Measurements from ENCODE around the gene PRADC1.

Gene PRADC1

DNA sequence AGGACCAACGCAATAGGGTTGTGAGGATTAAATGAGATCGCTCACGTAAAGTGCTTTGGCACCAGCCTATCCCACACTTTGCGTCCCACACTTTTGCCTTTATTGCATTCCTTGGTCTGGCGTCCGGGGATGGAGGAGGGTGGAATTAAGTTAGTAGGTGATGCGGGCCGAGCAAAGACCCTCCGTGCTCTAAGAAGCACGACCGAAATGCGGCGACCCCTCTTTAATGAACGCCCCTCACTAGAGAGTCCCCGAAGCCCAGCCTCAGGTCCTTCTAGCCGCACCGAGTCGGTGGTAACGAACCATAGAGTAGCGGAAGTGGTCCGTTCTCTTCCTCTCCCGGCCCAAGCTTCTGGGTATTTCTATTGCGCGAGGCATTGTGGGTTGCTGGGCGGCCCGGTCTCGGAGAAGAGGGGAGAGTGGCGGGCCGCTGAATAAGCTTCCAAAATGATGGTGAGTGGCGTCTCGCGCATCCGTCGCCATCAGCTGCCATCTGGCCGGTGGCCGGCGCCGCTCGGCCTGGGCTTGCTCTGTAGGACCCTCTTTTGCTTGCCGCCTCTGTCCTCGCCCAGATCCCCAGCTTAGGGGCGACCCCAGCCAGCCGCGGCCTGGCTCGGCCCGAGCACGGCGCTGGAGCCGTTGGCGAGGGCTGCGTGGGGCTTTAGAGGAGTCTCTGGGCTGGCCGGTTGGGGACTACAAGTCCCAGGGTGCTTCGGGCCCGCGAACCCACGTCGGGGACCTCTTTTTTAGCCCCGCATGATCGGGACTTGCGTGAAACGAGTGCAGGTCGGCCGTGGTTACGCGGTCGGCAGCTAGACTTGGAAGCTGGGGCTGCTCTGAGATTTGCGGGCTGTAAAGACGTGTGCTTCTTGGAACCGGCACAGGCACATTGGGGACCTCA is 1.1 kb upstream of the PRADC1 start, which contains the start of gene CCT7:
Gene CCT7 (plus strand): TSS at position 377 of the 901 bp plus-strand sequence. CDS start 71 bp downstream, at position 448.
- peak; percentile 79 to 91 for DNase-seq

DNA sequence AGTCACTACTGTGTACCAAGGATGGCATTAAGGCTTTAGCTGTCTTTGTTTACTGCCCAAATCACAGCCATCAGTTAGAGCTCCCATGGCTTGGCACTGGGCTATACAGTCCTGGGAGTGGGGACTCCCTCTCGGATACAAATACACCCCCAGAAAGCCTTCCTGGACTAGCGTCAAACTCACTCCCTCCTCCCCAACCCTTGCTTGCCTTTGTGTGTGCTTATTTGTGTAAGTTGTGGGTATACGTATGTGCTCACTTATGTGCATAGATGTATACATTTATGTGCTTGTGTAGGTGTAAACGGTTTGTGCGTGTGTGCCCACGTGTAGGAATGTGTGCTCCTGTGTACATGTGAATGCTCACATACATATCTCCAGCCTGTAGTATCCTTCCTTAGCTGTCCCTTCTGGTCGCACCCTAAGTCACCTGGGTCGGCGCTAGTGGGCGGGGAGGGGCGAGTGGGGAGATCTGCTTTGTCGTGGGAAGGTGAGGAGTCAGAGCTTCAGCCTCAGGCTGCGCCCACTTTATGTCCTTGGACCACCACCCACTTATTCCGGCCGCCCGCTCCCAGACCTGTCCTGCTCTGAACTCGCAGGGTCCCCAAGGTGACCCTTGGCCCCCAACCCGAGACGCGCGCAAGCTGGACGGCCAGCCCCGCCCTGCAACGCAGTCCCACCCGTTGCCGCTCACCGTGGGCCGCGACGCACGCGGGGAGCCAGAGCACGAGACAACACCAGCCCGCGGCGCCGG is 461 bp downstream of the PRADC1 start:
- DNase-seq, result peak in 1 of 2 experiments; percentile 26

DNA sequence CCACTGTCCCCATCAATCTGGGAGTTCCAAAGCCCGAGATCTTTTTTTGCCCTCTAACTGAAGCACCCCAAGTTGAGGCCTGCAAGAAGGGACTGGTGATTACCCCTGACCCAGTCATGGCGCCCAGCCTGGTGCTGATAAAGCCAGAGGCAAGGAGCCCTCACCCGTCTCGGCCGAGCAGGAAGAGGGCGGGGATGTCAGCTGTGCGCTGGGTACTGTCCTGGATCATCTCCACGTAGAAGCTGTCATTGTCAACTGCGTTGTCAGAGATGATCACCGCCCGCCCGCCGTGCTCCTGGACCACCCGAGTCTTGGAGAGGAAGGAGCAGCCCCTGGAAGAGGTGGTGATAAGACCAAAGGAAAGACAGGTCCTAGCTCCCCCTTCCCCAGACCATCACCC is 4.4 kb downstream of the PRADC1 start:
- DNase-seq, result no peak

DNA sequence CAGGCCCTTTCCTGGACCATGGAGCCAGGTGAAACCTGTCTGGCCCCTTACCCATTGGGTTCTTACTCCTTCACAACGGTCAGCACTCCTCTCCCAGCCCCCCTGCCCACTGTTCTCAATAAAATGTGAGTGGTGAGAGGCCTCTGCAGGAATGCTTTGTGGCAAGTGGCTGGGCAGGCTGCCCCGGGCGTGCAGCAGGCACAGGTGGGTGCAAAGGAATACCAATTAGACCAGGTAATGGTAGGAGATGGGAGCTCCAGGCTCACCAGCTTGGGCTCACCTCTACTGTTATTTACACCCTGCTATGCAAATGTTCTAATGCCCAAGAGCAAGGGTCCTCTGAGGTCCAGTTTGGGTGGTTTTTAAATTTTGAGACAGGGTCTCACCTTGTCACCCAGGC is 6.0 kb downstream of the PRADC1 start:
- no peak for DNase-seq

DNA sequence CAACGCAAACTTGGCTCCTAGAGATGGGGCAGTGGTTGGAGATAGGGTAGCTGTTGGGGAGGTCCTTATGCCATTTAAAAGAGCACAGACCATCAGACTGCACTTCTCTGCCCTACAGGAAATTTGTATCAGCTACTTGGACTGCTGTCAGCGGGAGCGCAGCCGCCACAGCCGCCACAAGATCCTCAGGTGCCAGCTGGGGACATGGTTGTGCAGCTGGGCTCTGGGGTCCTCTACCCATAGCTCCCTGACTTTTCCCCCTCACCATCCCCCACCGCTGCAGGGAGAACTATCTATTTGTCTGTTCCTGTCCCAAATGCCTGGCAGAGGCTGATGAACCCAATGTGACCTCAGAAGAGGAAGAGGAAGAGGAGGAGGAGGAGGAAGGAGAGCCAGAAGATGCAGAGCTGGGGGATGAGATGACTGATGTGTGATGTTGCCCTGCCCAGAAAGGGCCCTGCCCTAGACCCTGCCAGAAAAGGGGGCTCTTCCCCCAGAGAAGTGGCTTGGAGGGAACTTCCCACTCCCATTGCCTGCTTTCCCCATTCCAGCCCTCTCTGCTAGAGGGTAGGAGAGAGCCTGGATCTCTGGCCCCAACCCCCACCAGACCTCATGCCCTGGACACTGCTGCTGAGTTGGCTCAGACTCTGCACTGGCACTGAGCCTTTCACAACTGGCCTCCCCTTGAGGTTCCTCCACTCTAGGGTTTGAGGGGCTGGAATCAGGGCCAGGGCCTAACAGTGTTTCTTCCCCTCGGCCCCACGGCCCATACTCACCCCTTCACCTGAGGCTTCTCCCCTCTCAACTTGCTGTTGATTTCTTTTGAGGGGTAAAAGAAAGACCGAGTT is 7.3 kb downstream of the PRADC1 start:
- DNase-seq, result no peak

DNA sequence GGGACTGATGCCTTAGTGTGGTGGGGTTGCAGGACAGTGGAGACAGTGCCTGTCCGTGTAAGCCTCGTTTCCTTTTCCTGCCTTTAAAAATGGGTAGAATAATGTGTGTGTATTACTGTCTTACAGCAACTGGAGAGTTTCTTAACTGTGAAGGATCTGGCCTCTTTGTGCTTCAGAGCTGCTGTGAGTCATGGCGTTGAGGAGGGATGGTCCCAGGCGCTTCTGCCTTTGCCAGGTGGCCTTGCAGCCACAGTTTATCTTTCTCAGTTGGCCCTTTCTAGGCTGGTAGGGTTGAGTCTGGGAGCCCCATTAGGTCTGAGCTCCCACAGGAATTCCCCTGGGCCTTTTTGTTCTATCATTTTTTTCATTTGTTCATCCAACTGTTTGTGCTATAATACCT is 9.2 kb downstream of the PRADC1 start:
- no peak for DNase-seq

DNA sequence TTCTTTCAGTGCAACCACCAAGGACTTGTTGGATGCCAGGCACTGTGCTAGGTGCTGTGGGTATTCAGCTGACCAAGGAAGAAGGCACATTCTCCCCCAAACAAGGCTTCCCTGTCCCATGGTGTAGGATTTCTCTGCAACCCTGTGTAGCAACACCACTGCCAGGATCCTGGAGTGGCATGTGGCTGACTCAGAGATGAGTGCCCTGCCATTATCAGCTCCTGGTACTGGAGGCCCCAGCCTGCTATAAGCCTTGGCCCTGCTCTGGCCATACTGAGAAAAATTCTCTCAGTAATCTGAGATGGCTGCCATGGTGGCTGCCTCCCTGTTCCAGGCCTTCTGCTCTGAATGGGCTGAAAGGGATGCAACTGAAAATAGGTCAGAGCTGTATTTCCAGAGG is 14.7 kb downstream of the PRADC1 start:
- no peak for DNase-seq

DNA sequence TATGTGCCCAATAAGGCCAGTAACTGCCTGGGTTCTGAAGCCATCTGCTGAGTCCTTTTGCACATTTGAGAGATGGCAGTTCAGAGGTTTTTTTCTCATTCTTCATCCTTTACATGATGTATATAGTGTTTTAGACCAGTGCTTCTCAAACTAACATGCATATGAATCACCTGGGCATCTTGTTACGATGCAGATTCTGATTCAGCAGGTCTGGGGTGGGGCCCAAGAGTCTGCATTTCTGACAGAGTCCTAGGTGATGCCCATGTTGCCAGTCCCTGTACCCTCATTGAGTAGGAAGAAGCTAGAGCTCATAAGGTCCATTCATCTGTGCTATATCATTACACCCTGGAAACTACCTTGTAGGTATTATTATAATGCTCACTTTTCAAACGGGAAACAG is 15.2 kb downstream of the PRADC1 start:
- DNase-seq, result no peak

DNA sequence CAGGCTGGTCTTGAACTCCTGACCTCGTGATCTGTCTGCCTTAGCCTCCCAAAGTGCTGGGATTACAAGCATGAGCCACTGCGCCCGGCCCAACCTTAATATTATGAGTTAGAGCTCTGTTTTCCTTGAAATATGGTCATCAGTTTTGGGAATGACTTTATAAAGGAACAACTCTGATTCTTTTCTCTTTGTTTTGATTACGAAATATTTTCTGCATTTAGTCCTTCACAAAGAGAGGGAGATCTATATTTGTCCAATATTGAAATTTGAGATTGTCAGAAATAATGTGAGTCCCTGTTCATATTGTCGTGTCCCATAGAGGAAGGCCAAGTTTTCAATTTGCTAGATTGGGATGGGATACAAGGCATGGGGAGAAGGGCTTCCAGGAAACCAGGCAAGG is 15.9 kb downstream of the PRADC1 start:
- no peak for DNase-seq

DNA sequence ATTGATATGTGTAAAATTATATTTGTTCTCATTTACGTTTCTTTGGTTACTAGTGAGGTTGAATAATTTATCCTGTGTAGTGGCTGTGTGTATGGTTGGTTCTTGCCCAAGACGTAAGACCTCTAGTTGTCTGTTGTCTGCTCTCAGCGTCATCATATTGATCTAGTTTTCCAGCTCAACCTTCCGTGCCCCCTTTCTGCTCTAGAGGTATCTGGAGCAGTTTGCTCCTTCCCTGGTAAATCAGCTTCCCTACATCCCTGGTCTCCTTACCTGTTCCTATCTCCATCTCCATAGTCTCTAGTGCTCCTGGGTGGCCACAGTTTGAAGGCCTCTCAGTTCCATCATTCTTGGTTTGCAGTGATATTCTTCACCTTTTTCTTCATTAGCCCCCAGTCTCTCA is 17.8 kb downstream of the PRADC1 start:
- no peak for DNase-seq

DNA sequence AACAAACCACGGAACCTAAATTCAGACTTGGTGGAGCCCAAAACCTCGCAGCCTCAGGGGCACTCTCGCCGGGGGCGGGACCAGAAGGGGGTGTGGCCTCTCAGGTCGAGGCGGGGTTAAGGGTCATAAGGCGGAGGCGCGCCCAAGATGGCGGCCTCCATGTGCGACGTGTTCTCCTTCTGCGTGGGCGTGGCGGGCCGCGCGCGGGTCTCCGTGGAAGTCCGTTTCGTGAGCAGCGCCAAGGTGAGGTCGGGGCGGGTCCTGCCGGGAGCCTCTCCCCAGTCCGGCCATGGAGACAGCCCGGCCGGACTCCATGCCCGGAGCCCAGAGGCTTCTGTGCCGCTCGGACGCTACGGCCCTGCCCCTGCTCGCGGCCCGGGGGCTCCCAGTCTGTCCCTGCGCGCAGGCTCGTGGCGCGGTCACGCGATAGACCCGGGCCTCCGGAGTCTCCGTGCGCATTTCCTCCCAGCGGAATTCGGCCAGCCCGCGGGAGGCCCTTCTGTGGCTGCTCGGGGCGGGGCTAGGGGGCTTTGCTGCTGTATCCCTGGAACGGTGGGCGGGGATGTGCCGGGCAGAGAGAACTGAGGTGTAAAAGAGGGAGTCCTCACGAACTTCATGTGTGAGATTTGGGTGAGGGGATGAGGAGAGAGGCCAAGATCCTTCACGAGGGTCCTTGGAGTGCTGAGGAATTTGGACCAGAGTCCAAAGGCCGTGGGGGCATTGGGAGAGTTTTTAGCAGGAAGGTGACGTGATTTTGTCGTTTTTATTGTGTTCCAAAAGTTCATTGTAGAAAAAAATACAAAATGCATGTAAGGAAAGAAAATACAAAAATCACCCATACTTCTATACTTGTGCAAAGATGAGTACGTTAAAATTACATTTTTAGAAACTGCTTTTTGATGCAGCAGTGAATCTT is 18.7 kb downstream of the PRADC1 start, which contains the start of gene SMYD5:
Gene SMYD5 (plus strand): TSS at position 126 of the 916 bp plus-strand sequence. CDS start 22 bp downstream, at position 148.
- peak; percentile 43 to 74 for DNase-seq

DNA sequence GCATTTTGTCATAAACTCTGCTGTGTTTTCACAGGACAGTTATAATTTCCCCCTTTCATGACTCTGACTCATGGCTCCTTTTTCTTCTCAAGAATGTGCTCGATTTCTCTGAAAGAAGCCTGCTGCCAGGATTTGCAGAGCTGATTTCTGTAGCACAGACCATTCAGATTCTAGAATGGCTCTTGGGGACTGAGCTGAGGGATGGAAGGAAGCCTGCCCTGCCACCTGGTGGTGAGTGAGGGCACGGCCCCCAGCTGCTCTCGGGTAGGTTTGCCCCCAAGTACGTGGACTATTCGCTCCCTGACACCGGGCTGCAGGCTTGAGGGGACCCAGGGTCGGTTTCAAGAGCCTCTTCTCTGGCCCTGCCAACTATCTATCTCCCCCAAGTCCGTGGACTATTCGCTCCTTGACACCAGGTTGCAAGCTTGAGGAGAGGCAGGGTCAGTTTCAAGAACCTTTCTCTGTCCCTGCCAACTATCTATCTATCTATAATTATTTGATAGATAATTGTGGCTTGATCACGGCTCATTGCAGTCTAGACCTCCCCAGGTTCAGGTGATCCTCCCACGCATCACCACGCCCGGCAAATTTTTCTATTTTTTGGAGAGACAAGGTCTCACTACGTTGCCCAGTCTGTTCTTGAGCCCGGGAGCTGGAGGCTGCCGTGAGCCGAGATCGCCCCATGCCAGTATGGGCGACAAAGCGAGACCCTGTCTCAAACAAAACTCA is 20.4 kb downstream of the PRADC1 start:
- peak in 1 of 2 experiments; percentile 56 for DNase-seq

DNA sequence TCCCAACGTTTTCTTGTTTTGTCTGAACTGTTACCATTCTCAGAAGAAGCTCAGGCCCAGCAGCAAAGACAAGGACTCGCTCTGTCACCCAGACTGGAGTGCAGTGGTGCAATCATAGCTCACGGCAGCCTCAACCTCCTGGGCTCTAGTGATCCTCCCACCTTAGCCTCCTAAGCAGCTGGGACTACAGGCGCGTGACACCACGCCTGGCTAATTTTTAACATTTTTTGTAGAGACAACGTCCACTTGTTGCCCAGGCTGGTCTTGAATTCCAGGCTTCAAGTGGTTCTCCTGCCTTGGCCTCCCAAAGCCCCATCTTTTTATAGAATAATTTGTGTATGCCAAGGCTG is 21.0 kb downstream of the PRADC1 start:
- no peak for DNase-seq

DNA sequence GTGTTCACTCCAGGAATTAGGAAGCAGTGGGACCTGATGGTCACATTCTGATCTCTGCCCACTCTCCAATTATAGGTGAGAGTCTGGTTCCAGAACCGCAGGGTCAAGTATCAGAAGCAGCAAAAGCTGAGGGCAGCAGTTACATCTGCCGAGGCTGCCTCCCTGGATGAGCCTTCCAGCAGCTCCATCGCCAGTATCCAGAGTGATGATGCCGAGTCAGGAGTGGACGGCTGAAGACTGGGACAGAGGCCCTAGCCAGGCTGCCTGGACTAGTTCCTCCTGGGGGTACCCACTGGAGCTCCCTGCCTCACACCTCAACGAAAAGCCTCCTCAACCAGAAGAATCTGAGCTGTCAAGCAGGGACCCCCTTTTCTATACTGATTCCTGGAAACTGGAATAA is 22.3 kb downstream of the PRADC1 start:
- no peak for DNase-seq

DNA sequence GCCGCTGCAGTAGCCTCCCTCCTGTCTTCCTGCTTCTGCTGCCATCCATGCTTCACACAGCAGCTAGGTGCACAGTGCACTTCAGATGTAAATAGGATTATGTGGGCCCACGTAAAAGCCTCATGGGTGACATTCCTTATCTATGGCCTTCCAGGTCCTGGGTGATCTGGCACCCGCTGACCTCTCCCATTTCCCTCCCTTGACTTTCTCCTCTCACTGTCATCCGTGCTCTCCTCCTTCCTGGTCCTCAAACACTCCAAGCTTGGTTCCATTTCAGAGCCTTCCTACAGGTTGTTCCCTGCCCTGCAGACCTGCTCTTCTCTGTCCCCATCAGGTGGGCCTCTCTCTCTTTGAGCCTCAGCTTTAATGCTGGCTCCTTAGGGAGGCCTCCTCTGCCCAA is 23.0 kb downstream of the PRADC1 start:
- DNase-seq, result no peak

DNA sequence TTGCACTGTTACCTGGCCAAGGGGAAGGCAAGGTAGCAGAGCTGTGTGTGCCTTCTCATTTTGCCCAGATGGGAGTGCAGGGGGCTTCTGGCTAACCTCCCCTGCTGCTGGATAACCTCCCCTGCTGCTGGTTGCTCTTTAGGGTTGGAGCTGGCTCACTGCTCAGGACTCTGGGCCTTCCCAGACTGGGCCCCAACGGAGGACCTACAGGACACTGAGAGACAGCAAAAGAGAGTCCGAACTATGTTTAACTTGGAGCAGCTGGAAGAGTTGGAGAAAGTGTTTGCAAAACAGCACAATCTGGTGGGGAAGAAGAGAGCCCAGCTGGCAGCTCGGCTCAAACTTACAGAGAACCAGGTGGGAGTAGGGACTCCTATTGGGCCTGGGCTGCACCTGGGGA is 24.8 kb downstream of the PRADC1 start:
- DNase-seq, result no peak

DNA sequence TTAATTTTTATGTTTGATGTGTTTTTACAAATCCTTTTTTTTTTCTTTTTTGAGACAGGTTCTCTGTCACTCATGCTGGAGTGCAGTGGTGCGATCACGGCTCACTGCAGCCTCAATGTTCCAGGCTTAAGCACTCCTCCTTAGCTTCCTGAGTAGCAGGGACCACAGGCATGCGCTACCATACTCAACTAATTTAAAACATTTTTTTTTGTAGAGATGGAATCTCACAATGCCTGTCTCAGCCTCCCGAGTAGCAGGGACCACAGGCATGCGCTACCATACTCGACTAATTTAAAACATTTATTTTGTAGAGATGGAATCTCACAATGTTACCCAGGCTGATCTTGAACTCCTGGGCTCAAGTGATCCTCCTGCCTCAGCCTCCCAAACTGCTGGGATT is 27.4 kb downstream of the PRADC1 start:
- DNase-seq, result no peak

DNA sequence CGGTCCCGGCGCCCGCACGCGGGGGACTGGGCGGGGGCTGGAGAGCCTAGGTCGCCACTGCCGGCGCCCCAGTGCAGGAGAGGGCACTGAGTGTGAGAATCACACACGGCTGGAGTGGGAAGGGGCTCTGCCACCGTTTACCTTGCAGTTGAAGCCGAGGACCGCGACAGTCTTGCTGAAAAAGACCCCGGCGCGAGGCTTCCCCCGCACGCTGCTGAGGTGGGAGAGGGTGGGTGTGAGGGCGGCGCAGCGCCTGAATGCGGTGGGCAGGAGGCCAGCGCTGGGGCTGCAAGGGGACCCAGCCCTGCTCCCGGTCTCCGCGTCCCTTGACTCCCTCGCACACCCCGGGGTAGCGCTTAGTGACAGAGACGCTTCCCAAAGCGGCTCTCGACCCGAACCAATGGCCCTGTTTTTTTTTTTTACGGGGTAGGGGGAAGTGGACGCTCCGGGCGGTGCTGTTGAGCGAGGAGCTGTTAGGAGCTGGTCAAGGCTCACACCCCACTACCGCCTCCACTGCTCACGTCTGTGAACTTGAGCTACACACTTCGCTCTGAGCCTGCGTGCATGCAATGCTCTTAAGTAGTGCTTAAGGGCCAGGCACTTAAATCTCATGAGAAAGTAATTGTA is 29.9 kb downstream of the PRADC1 start:
- DNase-seq, result no peak

DNA sequence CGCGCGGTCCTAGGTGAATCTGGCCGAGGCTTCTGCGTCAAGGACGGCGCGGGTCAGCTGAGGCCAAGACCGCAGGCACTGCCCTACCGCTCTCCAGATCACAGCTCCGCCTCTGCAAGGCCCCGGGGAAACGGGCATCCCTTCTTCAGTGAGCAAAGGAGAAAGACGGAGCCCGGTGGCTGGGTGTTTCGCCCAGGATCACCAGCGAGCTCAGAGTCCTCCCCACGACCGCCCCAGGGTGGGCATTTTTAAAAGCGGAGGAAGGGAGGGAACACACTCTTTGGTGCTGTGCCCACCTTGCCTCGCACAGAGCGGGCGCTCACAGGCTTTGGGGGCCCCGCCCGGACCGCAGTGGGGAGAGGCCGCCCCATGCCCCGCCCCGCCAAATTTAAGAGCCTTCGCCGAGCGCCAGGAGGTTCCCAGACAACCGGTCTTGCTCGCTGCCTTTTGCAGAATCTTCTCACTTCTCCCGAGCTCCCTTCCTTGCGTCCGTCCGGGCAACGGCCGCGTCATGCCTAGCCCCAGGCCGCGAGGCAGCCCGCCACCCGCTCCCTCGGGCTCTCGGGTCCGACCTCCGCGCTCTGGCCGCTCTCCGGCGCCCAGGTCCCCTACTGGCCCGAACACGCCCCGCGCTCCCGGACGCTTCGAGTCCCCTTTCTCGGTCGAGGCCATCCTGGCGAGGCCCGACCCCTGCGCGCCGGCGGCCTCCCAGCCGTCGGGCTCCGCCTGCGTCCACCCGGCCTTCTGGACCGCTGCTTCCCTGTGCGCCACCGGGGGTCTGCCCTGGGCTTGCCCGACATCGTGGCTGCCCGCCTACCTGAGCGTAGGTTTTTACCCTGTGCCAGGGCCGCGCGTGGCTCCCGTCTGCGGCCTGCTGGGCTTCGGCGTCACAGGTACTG is 30.6 kb downstream of the PRADC1 start, which contains the start of gene NOTO:
Gene NOTO (plus strand): TSS at position 419 of the 899 bp plus-strand sequence. CDS start 93 bp downstream, at position 512.
- no peak for DNase-seq
